Uterus (tissue), 2 donors: Measurements from ENCODE around the gene GTF2F2.

Experiments used
- POLR2A ChIP-seq, 2 donors: fragments of 450-650 bp; IDR thresholded peaks; one replicate each; pipeline ENCODE4 v1.6.1; 2016; ENCODE audit warnings: antibody characterized with exemption in 2 of 2, mild to moderate bottlenecking in 1 of 2, moderate library complexity in 1 of 2
- TF ChIP-seq, protein P1 (sequence below), 4 experiments: fragments of 200-600 bp in 2 of 4; fragments of 450-650 bp in 2 of 4; sonication (generic) in 2 of 4; IDR thresholded peaks; one replicate each; pipeline ENCODE4 v1.5.1; 2016 to 2019; ENCODE audit warnings: antibody characterized with exemption in 4 of 4, mild to moderate bottlenecking in 2 of 4, moderate library complexity in 1 of 4

DNA sequence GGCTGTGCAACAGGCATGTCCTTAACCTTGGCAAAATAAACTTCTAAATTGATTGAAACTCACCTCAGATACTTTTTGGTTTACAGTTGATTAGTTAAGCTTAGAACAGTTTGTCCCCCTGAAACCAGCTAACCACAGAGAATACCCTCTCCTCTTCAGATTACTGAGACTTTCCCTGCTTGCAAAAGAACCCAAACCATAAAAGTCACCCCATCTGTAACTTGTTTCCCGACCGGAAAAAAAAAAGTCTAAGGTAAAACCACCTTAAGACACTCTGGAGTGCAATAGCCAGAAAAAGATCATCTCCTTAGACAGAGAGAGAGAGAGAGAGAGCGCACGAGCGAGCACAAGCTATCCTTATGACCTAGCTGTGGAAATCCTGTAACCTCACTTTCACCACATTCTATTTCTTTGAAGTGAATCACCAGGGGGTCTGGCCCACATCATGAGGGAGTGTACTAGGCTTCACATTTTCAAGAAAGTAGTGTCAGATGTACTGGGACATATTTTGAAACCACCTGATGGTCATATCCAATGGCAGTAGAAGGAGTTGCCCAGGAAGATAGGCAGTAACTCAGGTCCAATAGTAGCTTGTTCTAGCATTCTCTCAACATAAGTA is 11.1 kb upstream of the GTF2F2 start:
- TF ChIP-seq, protein P1, sequence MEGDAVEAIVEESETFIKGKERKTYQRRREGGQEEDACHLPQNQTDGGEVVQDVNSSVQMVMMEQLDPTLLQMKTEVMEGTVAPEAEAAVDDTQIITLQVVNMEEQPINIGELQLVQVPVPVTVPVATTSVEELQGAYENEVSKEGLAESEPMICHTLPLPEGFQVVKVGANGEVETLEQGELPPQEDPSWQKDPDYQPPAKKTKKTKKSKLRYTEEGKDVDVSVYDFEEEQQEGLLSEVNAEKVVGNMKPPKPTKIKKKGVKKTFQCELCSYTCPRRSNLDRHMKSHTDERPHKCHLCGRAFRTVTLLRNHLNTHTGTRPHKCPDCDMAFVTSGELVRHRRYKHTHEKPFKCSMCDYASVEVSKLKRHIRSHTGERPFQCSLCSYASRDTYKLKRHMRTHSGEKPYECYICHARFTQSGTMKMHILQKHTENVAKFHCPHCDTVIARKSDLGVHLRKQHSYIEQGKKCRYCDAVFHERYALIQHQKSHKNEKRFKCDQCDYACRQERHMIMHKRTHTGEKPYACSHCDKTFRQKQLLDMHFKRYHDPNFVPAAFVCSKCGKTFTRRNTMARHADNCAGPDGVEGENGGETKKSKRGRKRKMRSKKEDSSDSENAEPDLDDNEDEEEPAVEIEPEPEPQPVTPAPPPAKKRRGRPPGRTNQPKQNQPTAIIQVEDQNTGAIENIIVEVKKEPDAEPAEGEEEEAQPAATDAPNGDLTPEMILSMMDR (IDR thresholded peaks at IDR 0.05): no peak
- no peak for TF ChIP-seq POLR2A (IDR thresholded peaks at IDR 0.05)
